Spleen (tissue), 7 donors: ENCODE results near the gene TNKS1BP1.

Experiments
- POLR2A ChIP-seq, 3 donors: fragments of 450-650 bp; IDR thresholded peaks; one replicate each; pipeline ENCODE4 v1.5.1; 2017; ENCODE audit warnings: antibody characterized with exemption in 3 of 3, mild to moderate bottlenecking in 1 of 3
- POLR2AphosphoS5 ChIP-seq, 3 donors: sonication (generic); formaldehyde crosslinking; IDR thresholded peaks; one replicate each; pipeline ENCODE4 v1.5.1; 2017; ENCODE audit warnings: antibody characterized with exemption in 3 of 3
- TF ChIP-seq, protein P1 (sequence below), 11 experiments: fragments of 200-600 bp in 7 of 11; fragments of 450-650 bp in 4 of 11; sonication (generic) in 4 of 11; IDR thresholded peaks in 8 of 11; conservative IDR thresholded peaks in 3 of 11; 1 replicate in 7 of 11; 2 replicates in 4 of 11; pipeline versions ENCODE4 v1.4.0 to v1.8.0; 2016 to 2021; ENCODE audit warnings: antibody characterized with exemption in 11 of 11, inconsistent platforms in 4 of 11, mild to moderate bottlenecking in 1 of 11
- donor health status: DM: no; HTN: no; CAD: no; lungs with moderate emphysema.
- donor health status: DM: no; HTN: no; CAD: no.
- donor health status: DM: no; HTN: no; CAD: no.

DNA sequence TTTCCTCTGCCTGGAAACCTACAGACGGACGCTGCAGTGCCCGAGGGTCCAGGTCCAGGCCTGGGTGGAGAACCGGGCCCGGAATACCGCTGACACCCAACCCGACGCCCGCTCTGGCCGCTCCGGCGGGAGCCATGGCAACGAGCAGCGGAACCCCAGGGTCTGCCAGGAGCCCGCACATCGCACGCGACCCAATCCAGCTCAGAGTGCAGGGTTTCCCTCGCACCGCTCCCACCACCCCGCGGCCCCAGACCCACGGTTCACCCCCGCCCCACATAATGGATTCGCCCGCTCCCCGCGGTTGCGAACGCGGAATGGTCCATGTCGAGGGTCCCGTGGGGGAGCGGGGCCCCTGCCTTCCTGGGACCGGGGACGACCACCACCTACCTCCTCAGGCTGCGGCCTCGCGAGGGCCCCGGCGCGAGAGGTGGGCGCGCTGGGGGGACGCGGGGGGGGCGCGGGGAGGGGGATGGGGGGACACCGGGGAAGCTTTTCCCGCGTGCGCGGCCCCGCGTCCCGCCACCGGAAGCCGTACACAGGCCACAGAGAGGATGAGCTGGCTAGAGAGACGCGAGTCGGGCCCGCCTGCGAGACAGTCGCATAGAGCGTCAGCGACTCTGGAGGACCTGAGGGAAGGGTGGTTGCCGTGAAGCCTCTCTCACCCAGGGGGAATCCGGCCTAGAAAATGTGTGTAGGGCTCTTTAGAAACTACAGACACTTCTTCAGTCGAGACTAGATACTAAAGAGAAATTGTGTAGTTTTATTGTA, 10.8 kb upstream of the TNKS1BP1 start, which contains the start of gene SSRP1:
- TF ChIP-seq, protein P1, sequence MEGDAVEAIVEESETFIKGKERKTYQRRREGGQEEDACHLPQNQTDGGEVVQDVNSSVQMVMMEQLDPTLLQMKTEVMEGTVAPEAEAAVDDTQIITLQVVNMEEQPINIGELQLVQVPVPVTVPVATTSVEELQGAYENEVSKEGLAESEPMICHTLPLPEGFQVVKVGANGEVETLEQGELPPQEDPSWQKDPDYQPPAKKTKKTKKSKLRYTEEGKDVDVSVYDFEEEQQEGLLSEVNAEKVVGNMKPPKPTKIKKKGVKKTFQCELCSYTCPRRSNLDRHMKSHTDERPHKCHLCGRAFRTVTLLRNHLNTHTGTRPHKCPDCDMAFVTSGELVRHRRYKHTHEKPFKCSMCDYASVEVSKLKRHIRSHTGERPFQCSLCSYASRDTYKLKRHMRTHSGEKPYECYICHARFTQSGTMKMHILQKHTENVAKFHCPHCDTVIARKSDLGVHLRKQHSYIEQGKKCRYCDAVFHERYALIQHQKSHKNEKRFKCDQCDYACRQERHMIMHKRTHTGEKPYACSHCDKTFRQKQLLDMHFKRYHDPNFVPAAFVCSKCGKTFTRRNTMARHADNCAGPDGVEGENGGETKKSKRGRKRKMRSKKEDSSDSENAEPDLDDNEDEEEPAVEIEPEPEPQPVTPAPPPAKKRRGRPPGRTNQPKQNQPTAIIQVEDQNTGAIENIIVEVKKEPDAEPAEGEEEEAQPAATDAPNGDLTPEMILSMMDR (IDR thresholded peaks at IDR 0.05 in 8 of 11, conservative IDR thresholded peaks at IDR 0.05 in 3 of 11): no peak
- TF ChIP-seq POLR2A (IDR thresholded peaks at IDR 0.05) (peak in 1 of 3 donors; percentile 46), POLR2AphosphoS5 (IDR thresholded peaks at IDR 0.05) (peak; percentile 88 to 92 (median 89))
